ENCODE measurements around the gene CNOT1.
"Not testable (repeated sequence)": the region's sequence is repeated elsewhere in the genome, so short reads cannot be mapped to it uniquely, and the experiment has no call there.

The CNOT1 gene

GRCh38 chr16:58501242-58502131 lies 128.1 kb downstream of the CNOT1 start:
- no peak for DNase-seq

- DNase-seq, result no peak
These were observed 129.0 kb downstream of the CNOT1 start for GRCh38 chr16:58500430-58501241.

- peak; percentile 53 for DNase-seq
These were observed 129.8 kb downstream of the CNOT1 start, which contains the start of gene NDRG4 for GRCh38 chr16:58499615-58500351. Gene NDRG4 (plus strand): TSS chr16:58500143. CDS start chr16:58500249, 106 bp downstream.

GRCh38 chr16:58499092-58499511 lies 130.5 kb downstream of the CNOT1 start:
- DNase-seq, result no peak

GRCh38 chr16:58498341-58499091 lies 131.1 kb downstream of the CNOT1 start:
- no peak for DNase-seq

- DNase-seq, result no peak
These were observed 131.7 kb downstream of the CNOT1 start for GRCh38 chr16:58497935-58498334.

- DNase-seq, result no peak
These were observed 132.2 kb downstream of the CNOT1 start for GRCh38 chr16:58497468-58497867.

- DNase-seq, result no peak
These were observed 133.9 kb downstream of the CNOT1 start for GRCh38 chr16:58495521-58496331.

- peak; percentile 85 for DNase-seq
These were observed 134.6 kb downstream of the CNOT1 start for GRCh38 chr16:58494981-58495520.

GRCh38 chr16:58493756-58494431 lies 135.7 kb downstream of the CNOT1 start:
- DNase-seq, result no peak

GRCh38 chr16:58492735-58493134 lies 136.9 kb downstream of the CNOT1 start:
- no peak for DNase-seq

GRCh38 chr16:58492066-58492465 lies 137.6 kb downstream of the CNOT1 start:
- no peak for DNase-seq

GRCh38 chr16:58490539-58490938 lies 139.1 kb downstream of the CNOT1 start:
- DNase-seq, result not testable (repeated sequence)

GRCh38 chr16:58490065-58490464 lies 139.6 kb downstream of the CNOT1 start:
- DNase-seq, result no peak

- no peak for DNase-seq
These were observed 141.1 kb downstream of the CNOT1 start for GRCh38 chr16:58488531-58488930.

- peak; percentile 73 for DNase-seq
These were observed 141.9 kb downstream of the CNOT1 start for GRCh38 chr16:58487566-58488351.

GRCh38 chr16:58485184-58485887 lies 144.3 kb downstream of the CNOT1 start:
- no peak for DNase-seq

GRCh38 chr16:58481931-58482330 lies 147.7 kb downstream of the CNOT1 start:
- DNase-seq, result no peak

All from activated CD4-positive, alpha-beta T cell treated with anti-CD3 and anti-CD28 coated beads, Interleukin-2, amount 50 U/mL, for 16 hours (primary cell).